Measurements from ENCODE around the gene PXDC1.
"Not testable (repeated sequence)": the region's sequence is repeated elsewhere in the genome, so short reads cannot be mapped to it uniquely, and the experiment has no call there.

Gene PXDC1

DNA sequence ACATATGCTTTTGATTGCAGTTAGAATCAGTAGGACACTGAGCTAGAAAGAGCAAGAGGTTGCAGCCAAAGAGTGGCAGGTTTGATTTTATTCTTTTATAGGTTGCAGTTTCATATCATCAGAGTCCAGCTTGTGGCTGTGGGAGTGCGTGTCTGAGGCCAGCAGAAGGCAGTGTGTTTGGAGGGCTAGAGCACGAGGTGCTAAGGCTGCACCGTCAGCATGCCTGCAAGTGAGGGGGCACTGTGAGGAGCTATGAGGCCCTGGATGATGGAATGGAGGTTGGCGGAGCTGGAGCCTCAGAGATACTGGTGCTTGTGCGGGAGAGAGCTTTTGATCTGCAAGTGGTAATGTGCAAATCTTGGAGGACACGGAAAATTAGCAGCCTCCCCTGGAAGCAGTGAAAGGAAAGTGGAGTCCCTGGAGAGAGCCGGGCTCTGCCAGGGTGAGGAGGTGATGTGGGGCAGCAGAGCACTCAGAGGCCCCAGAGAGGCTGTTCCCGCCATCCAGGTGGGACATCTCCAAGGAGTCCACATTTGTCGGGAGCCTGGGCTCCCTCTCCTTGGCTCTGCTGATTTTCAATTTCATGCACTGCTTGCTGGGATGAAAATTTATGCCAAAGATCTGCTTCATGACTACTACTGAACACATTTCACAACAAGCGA lies 43.6 kb downstream of the PXDC1 start:
- no peak for DNase-seq

DNA sequence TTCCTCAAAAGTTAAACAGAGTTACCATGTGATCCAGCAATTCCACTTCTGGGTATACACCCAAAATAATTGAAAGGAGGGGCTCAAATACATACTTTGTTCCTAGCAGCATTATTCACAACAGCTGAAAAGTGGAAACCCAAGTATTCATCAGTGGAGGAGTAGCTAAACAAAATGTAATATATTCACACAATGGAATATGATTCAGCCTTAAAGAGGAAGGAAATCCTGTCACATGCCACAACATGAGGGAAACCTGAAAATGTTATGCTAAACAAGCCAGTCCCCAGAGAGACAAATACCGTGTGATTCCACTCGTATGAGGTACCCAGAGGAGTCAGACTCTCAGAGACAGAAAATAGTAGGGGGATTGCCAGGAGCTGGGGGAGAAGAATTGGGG lies 44.5 kb downstream of the PXDC1 start:
- DNase-seq = no peak

DNA sequence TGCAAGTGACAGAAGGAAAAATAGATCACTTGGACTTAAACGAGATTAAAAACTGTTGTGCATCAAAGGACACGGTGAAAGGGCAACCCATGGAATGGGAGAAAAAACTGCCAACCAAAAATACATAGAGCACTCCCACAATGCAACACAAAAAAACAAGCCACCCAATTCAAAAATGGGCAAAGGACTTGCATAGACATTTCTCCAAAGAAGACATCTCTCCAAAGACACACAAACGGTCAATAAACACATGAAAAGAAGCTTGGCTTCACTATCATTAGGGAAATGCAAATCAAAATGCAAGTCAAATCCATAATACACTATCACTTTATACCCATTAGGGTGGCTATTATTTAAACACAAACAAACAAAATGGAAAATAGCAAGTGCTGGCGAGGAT lies 45.0 kb downstream of the PXDC1 start:
- no peak for DNase-seq

DNA sequence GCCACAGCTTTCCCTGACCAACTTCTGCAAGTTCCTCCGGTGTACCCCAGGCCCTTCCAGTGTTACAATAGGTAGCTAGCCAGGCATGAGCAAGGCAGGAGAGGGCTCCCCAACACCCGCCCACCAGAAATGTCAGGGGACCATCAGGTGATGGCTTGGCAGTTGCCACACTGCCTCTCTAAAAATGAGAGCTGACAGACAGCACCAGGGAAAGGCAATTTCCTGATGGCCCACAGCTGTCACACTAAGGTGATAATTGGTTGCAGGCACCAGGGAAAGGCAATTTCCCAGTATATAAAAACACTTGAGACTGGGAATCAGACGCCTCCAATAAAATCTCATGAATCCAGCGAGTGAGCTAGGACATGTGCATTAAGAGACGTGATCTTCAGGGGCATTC lies 49.9 kb downstream of the PXDC1 start:
- DNase-seq = no peak

DNA sequence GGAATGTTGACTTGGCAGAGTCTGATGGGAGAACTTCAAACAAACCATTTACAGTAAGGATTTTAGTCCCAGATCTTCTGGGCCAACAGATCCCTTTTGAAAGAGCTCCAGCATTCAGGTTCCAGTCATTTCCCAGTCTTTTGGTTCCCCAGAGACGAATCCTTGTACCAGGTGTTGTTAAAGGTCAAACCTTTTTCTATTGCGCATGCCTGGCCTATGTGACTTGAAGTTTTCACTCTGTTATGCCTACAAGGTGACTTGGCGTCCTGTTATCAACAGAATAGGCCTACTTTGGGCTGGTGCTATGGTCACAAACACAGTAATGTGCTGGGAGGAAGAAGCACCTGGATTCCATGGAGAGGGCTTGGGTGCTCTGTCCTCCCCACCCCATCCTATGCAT lies 52.3 kb downstream of the PXDC1 start:
- no peak for DNase-seq

DNA sequence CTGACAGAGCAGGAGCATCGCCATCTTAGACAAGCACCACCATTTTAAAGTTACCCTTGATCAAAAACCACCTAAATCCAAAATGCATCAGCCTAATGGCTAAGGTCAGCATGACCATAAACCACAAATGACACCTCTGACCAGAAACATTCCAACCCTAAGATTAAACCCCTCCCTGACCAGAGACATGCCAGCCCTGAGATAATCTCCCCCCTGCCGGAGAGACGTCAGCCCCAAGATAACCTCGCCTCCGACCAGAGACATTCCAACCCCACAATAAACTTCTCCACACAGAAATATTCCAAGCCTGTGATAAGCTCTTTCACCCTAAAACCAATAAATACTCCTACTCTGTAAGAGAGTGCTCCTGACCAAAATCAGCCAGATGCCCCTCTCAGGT lies 53.5 kb downstream of the PXDC1 start:
- no peak for DNase-seq

DNA sequence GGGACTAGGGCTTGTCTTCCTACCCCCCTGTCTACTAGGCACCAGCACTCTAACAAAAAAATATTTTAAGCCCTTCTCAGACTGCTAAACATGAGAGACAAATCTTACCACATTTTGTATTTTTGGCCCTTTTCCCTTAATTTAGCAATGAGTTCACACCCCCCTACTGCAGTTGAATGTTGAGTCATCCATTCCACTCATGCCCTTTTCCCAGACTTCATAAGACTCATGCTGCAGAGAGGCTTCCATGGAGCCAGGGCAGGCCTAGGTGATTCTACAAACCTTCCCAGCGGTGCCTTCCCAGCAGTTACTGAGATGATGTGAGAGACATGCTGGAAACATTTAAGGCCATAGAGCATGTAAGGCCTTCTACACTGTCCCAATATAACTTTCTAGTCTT lies 53.9 kb downstream of the PXDC1 start:
- DNase-seq = no peak

DNA sequence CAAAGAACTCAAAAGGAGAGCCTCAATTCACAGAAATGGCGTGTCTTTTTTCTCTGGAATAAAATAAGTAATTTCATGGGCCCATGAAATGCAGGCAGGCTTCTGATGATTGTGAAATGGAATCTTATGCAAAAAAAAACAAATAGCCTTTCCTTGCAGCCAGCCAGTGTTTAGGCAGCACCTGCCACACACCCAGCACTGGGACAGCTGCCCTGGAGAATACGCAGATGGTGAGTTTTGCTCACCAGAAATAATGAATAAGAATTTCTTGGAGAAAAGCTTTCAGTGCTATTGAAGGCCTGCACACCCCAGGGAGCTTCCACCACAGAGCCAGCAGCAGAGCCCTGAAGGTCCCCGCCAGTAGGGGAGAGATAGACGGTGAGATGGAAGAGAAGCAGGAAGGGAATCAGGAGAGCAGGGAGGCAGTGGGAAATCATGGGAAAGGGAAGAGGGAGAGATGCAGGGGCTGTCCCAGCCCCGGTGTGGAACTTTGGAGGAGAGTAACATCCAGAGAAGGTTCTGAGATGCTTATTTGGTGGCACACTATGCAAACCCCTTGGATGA lies 54.9 kb downstream of the PXDC1 start:
- no peak for DNase-seq

DNA sequence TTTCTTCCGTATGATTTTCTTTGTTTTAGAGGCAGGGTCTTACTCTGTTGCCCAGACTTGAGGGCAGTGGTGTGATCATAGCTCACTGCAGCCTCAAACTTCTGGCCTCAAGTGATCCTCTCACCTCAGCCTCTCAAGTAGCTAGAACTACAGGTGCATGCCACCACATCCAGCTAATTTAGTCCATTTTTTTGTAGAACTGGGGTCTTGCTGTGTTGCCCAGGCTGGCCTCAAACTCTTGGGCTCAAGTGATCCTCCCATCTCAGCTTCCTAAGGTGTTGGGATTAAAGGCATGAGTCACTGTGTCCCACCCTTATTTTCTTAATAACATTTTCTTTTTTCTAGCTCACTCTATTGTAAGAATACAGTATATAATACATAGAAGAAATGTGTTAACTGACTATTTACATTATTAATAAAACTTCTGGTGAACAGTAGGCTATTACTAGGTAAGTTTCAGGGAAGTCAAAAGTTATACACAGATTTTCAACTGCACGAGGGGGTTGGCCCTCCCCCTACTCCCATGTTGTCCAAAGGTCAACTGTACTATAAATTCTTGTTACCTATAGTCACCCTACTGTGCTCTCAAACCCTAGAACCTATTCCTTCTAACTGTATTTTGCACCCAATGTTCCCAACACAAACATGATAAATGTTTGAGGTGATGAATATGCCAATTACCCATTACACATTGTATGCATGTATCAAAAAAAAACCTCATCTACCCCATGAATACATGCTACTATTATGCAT lies 56.3 kb downstream of the PXDC1 start:
- no peak for DNase-seq

DNA sequence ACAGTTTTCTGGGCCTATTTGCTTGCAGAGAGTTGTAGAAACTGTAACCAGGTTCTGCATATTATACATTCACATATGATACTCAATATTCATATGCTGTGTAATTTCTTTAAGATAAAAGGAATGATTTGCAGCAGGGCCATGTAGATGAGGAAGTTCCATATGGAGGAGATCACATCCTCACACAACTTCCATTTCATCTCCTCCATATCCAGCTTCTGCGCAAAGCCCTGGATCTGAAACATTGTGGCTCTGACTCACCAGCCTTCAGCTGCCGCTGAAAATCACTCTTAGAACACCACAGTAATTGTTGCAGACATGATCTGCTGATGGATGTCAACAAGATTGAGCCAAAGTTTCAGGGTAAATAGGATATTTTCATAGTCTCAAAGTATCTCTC lies 57.7 kb downstream of the PXDC1 start:
- DNase-seq = no peak

DNA sequence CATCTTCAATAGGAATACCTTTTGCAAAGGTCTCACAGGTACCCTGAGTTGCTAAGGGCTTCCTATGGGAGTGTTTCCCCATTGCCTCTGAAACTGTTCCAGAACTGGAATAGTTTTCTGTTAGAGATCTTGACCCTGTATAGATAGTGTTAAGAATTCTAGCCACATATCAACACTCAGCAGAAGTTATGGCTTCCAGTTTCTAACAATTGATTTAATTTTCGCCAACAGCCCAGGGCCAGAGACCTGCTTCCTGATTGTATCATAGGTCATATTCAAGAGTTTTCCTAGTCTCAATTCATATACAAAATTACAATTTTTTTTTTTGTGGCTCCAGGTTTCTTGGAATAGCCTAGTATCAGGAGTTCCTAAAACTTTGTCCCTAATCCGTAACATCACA lies 61.0 kb downstream of the PXDC1 start:
- DNase-seq = no peak

DNA sequence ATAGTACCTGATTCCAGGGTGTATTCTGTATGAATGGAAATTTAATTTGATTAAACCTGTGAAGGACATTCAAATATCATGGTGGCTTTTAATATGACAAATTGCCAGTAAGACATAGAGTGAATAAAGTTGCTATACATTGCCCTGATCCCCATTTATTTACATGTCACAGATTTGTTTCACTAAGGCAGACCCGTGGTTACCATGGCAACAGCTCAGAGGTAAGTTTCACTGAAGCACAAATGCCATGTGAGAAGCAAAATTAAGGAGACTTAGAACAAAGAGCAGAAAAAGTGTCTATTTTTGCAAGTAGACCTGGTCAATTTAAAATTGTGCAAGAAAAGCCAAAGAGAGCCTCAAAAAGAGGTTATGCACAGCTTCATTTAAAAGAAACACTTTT lies 63.7 kb downstream of the PXDC1 start:
- DNase-seq = no peak

DNA sequence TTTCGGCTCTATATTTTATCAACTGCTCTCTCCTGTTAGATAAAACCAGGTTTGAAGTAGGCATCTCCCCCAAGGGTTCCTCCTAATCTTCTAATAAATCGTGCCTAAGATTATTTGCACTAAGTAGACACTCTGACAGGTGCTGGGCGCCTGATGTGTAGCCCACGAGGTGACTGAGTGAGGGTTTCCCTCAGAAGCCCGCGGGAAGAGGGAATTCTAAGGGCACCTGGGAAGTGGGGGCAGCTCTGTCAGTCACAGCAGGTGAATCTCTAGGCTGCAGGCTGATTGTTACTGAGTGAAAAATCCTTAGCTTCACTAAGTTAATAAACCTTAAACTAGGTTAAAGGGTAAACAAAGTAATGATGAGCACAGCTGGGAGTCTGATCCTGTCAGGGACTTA lies 68.2 kb downstream of the PXDC1 start:
- no peak for DNase-seq

DNA sequence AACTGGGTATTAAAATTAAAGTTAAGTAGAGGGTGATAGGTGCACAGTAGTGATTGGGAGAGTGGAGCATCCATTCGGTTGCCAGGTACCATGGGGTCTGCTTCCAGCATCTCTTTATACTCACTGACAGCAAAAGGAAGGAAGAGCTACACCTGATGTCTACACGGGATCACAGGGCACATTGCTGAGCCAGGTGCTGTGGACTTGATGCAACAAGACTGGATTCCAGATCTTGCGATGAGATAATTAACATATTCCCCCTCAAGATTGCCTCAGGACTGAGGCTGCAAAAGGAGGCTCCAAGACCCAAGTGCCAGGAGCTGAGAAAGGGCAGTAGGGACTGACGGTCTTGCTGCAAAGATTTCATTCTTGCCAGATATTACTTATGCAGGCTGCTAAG lies 72.6 kb downstream of the PXDC1 start:
- DNase-seq = no peak

DNA sequence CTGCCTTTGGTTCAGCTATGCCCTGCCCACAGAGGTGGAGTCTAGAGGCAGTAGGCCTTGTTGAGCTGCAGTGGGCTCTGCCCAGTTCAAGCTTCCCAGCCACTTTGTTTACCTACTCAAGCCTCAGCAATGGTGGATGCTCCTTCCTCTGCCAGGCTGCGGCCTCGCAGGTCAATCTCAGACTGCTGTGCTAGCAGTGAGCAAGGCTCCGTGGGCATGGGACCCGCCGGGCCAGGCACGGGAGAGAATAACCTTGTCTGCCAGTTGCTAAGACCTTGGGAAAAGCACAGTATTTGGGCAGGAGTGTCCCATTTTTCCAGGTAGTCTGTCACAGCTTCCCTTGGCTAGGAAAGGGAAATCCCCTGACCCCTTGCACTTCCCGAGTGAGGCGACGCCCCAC lies 73.8 kb downstream of the PXDC1 start:
- not testable (repeated sequence) for DNase-seq

DNA sequence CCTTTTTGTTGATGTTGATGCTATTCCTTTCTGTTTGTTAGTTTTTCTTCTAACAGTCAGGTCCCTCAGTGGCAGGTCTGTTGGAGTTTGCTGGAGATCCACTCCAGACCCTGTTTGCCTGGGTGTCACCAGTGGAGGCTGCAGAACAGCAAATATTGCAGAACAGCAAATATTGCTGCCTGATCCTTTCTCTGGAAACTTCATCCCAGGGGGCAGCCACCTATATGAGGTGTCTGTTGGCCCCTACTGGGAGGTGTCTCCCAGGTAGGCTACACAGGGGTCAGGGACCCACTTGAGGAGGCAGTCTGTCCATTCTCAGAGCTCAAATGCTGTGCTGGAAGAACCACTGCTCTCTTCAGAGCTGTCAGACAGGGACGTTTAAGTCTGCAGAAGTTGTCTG lies 74.2 kb downstream of the PXDC1 start:
- not testable (repeated sequence) for DNase-seq
